Activated naive CD4-positive, alpha-beta T cell treated with anti-CD3 and anti-CD28 coated beads, Interleukin-2, amount 50 U/mL, for 24 hours (primary cell): Measurements from ENCODE around the gene CBFA2T3.

Source experiments
- H3K27ac Mint-ChIP-seq: one replicate; pipeline ENCODE4 v1.8.0; 2021; ENCODE audit warnings: mild to moderate bottlenecking, mixed read lengths
- H3K27me3 Mint-ChIP-seq: one replicate; pipeline ENCODE4 v1.8.0; 2021; ENCODE audit warnings: mixed read lengths
- H3K36me3 Mint-ChIP-seq: one replicate; pipeline ENCODE4 v1.8.0; 2021; ENCODE audit warnings: mixed read lengths
- H3K4me1 Mint-ChIP-seq: one replicate; pipeline ENCODE4 v1.8.0; 2021; ENCODE audit warnings: mixed read lengths
- H3K4me3 Mint-ChIP-seq: one replicate; pipeline ENCODE4 v1.8.0; 2021; ENCODE audit warnings: mild to moderate bottlenecking, mixed read lengths
- H3K9me3 Mint-ChIP-seq: one replicate; pipeline ENCODE4 v1.8.0; 2021; ENCODE audit warnings: mixed read lengths

The CBFA2T3 gene

DNA sequence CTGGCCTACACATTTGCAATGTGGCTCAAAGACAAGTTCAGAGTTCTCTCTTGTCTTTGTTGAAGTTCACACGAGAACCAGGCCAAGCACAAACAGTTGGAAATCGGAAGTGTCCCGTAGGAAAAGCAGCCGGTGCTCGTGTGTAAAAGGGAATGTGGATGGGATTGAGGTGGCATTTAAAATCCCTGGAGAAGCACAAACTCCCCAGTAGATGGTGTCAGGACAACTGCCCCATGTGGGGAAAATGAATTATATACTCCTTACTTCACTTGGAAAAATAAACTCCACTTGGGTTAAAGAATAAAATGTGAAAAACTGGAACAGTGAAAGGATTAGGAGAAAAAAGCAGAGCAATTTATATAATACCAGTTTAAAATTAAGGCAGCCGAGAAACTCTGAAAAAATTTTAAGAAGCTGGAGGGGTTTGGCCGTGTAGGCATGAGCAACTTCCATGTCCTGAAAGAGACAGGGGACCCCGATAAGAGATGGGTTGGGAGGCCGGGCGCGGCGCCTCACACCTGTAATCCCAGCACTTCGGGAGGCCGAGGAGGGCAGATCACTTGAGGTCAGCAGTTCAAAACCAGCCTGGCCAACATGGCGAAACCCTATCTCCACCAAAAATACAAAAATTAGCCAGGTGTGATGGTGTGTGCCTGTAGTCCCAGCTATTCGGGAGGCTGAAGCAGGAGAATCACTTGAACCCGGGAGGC, 28.1 kb downstream of the CBFA2T3 start:
- Mint-ChIP-seq H3K27me3 (peaks cover 6% of the 10 kb centered on the region), H3K9me3 (no peaks in the 10 kb centered on the region), H3K27ac (no peak overlapping the region), H3K4me3 (no peak overlapping the region), H3K36me3 (no peaks in the 10 kb centered on the region), H3K4me1 (no peaks in the 10 kb centered on the region)

DNA sequence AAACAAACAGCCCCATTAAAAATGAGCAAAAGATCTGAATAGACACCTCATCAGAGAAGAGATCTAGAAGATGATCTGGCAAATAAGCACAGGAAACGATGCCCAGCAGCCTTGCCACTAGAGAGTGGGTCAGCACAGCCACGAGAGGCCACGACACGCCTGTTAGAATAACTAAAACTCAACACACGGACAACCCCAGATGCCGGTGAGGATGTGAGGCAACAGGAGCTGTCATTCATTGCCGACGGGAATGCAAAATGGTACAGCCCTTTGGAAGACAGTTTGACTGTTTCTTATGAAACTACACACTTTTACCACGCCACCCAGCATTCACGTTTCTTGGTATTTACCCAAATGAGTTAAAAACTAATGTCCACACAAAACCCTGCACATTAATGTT, 31.5 kb downstream of the CBFA2T3 start:
- no peaks in the 10 kb centered on the region for H3K4me1 Mint-ChIP-seq

GRCh38 chr16:88943741-88944140, 33.3 kb downstream of the CBFA2T3 start:
- Mint-ChIP-seq H3K36me3 (no peaks in the 10 kb centered on the region), H3K9me3 (no peaks in the 10 kb centered on the region), H3K4me3 (no peak overlapping the region), H3K27ac (no peak overlapping the region), H3K4me1 (no peaks in the 10 kb centered on the region), H3K27me3 (peaks cover 15% of the 10 kb centered on the region)

More for the DNA sequence above, 31.5 kb downstream of the CBFA2T3 start:
- no peaks in the 10 kb centered on the region for H3K9me3 Mint-ChIP-seq
- no peaks in the 10 kb centered on the region for H3K36me3 Mint-ChIP-seq
- H3K27ac Mint-ChIP-seq: no peak overlapping the region
- H3K4me3 Mint-ChIP-seq: no peak overlapping the region
- peaks cover 9% of the 10 kb centered on the region for H3K27me3 Mint-ChIP-seq

GRCh38 chr16:88943131-88943664, 33.8 kb downstream of the CBFA2T3 start:
- Mint-ChIP-seq H3K27me3 (peaks cover 15% of the 10 kb centered on the region), H3K4me1 (no peaks in the 10 kb centered on the region), H3K9me3 (no peaks in the 10 kb centered on the region), H3K36me3 (no peaks in the 10 kb centered on the region), H3K27ac (no peak overlapping the region), H3K4me3 (no peak overlapping the region)

DNA sequence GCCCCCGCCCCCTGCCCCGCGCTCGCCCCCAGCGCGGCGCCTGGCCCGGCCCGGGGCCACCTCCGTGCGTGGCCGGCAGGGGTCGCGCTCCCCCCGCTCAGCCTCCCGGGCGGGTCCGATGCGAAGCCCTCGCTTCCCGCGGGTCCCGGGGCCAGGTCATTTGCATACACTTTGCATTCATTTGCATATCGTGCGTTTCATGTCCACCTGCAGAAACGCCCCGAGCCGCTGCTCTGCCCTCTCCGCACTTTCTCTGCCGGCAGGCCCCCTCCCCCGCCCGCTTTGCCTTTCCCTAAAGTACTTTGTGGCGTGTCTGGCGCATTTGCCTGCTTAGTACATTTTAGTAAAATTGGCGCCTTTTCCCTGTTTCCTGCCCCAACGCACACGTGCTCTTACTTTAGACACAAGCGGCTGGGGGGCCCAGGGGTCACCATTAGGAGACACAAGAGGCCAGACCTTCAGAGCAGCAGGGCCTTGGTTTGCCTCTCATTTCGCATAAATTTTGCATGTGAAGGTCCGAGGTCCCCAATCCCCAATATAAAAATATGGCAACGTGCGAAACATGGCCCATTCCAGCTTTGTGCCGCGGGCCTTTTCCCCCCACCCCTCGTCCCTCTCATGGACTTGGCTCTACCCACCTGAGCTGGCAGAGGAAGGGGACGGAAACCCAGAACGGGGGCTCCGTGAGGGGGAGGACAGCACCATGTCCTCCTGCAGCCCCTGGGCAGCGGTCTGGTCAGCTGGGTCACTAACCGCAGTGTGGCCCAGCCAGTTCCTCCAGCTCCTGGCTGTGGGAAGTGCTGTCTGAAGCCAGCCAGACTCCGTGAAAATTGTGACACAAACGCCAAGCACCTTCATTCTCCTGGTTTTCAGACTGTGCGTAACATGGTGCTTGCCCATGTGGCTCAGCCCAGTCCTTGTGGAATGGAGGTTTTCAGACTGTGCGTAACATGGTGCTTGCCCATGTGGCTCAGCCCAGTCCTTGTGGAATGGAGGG, 34.8 kb downstream of the CBFA2T3 start:
- H3K27ac Mint-ChIP-seq: no peak overlapping the region

DNA sequence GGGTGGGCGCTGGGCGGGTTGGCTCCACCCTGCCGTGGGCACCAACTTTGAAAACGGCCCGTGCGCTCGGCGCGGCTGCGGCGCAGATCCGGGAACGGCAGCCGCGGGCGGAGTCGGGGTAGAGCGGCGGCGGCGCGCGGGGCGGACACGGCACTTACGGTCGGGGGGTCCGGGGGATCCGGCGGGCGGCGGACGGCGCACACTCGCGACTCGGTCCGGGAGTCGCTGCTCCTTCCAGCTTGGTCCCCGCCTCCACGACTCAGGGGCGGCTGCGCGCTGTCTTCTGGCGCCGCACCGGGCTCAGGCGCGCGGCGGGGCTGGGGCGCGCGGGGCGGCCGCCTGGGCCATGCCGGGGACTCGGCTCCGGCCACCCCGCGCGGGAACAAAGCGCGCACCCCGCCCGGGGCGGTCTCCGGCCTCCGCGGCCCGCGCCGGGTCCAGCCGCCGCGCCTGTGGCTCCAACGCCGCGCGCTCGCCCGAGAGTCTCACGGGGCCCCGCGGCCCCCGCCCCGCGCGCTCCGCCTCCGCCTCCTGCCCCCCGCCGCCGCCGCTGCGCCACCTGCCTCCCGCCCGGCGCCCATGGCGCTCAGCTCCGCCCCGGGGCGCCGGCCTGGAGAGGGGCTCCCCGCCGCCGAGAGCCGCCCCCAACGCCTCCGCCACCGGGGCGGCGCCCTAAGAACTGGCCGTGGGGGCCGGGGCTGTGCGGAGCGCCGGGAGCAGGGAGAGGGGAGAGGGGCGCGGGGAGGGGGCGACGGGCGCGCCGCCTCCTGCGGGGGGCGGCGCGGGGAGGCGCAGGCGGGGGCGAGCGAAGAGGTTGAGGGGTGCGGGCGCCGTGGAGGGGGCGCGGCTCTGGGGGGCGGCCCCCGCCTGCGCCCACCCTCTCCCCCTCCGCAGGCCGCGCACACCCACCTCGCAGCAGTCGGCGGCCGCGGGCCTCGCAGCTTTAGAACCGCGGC, 35.9 kb downstream of the CBFA2T3 start:
- H3K27ac Mint-ChIP-seq: no peak overlapping the region
- H3K4me3 Mint-ChIP-seq: no peak overlapping the region
- no peaks in the 10 kb centered on the region for H3K36me3 Mint-ChIP-seq
- H3K9me3 Mint-ChIP-seq: no peaks in the 10 kb centered on the region
- peaks cover 20% of the 10 kb centered on the region for H3K27me3 Mint-ChIP-seq
- H3K4me1 Mint-ChIP-seq: peaks cover 4% of the 10 kb centered on the region

More for the DNA sequence above, 34.8 kb downstream of the CBFA2T3 start:
- no peaks in the 10 kb centered on the region for H3K36me3 Mint-ChIP-seq
- H3K4me1 Mint-ChIP-seq: no peaks in the 10 kb centered on the region
- peak overlapping the region; percentile 49 for H3K4me3 Mint-ChIP-seq
- H3K9me3 Mint-ChIP-seq: no peaks in the 10 kb centered on the region
- H3K27me3 Mint-ChIP-seq: peaks cover 19% of the 10 kb centered on the region

GRCh38 chr16:88939972-88940861, 36.8 kb downstream of the CBFA2T3 start:
- Mint-ChIP-seq H3K36me3 (no peaks in the 10 kb centered on the region), H3K27me3 (peaks cover 18% of the 10 kb centered on the region), H3K9me3 (no peaks in the 10 kb centered on the region), H3K4me1 (peaks cover 4% of the 10 kb centered on the region), H3K4me3 (peak overlapping the region; percentile 19), H3K27ac (no peak overlapping the region)

DNA sequence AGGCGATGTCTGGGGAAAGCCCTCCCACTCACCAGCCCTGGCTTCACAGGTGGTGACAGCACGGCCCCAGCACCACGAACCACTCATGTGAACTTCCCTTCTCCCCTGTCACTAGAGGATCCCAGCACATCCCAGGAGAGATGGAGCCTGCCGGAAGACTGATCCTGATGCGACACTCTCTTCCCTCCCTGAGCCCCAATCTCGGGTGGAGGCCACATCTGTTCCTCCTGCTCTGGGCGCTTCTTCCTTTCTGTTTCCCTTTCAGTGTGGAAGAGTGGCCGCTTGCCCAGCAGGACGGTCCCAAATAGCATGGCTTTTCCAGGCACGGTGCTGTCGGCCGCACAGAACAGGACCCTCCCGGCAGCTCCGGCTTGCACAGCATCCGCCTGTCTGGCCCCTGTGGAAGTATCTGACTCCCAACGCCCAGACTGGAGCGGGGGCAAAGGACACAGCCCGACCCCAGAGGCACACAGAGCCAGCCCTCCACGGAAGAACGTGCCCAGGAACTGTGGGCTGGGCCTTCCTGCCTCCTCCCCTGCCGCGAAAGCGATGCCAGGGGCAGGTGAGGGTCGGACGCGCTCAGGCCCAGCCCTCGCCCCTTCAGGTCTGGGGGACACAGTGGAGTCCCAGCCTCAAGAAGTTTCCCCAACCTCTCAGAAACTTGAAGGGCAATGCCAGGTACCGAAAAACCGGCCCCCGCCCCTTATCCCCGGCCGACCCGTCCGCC, 37.6 kb downstream of the CBFA2T3 start:
- Mint-ChIP-seq H3K4me1 (peaks cover 4% of the 10 kb centered on the region), H3K4me3 (peak overlapping the region; percentile 11), H3K9me3 (no peaks in the 10 kb centered on the region), H3K36me3 (no peaks in the 10 kb centered on the region), H3K27ac (no peak overlapping the region), H3K27me3 (peaks cover 15% of the 10 kb centered on the region)

DNA sequence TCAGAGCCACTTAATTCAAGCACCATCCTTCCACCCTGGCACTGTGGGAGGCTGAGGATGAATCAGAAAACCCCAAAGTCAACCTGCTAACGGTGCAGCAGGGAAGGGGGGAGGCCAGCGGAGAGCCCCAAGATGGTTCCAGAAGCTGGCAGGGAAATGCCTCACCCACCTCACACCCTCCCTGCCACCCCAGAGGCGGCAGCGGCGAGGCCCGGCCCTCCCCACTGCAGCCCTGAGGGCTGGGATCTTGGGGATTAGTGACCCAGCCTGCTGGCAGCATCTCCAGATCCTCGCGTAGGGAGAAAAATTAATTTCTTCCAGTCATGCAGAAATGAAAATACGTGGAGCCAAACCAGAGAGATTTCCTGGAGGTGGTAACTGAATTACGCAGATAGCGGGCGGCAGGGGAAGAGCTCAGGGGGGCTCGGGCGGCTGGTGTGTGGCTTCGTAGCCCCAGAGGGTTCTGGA, 38.2 kb downstream of the CBFA2T3 start:
- Mint-ChIP-seq H3K27me3 (peaks cover 14% of the 10 kb centered on the region), H3K27ac (no peak overlapping the region), H3K4me3 (no peak overlapping the region), H3K9me3 (no peaks in the 10 kb centered on the region), H3K36me3 (no peaks in the 10 kb centered on the region), H3K4me1 (peaks cover 4% of the 10 kb centered on the region)

GRCh38 chr16:88938119-88938776, 38.8 kb downstream of the CBFA2T3 start:
- Mint-ChIP-seq H3K27ac (no peak overlapping the region), H3K9me3 (no peaks in the 10 kb centered on the region), H3K27me3 (peaks cover 13% of the 10 kb centered on the region), H3K4me3 (no peak overlapping the region), H3K4me1 (peaks cover 4% of the 10 kb centered on the region), H3K36me3 (no peaks in the 10 kb centered on the region)

- H3K4me1 Mint-ChIP-seq: peaks cover 4% of the 10 kb centered on the region
- H3K4me3 Mint-ChIP-seq: no peak overlapping the region
- no peak overlapping the region for H3K27ac Mint-ChIP-seq
Measured at GRCh38 chr16:88937206-88937621, 39.8 kb downstream of the CBFA2T3 start.

DNA sequence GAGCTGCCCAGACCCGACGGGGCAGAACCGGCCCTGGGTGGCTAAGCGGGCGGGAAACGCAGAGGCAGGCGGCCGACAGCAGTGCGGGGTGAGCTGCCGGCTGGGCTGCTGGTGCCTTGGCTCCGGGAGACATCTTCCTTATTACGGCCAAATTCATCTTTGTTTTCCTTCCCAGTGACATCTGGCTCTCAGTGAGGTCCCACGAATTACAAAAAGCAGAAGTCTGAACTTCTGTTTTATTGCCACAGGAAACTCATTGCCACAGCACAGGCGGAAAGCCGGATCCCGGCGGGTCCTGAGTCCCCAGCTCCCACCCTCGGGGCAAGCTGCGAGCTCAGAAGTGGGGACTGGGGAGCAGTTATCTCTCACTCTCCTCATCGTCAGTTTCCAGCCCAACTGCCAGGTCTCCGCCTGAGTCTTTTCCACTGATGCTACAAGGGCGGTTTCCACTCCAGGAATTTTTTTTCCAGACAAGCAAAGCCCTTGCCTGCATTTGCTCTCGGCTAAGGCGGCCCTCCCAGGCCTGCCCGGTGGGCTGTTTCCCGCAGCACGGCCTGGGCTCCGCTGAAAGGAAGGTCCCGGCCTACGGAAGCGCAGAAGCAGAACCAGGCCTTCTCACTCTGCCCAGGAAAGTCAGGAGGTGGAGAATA, 40.3 kb downstream of the CBFA2T3 start:
- Mint-ChIP-seq H3K4me3 (no peak overlapping the region), H3K4me1 (peaks cover 4% of the 10 kb centered on the region), H3K9me3 (no peaks in the 10 kb centered on the region), H3K27ac (no peak overlapping the region), H3K27me3 (peaks cover 11% of the 10 kb centered on the region), H3K36me3 (no peaks in the 10 kb centered on the region)

More at GRCh38 chr16:88937206-88937621, 39.8 kb downstream of the CBFA2T3 start:
- Mint-ChIP-seq H3K36me3 (no peaks in the 10 kb centered on the region), H3K27me3 (peaks cover 11% of the 10 kb centered on the region), H3K9me3 (no peaks in the 10 kb centered on the region)
